ENCODE results near the gene DPYSL5.

The DPYSL5 gene

DNA sequence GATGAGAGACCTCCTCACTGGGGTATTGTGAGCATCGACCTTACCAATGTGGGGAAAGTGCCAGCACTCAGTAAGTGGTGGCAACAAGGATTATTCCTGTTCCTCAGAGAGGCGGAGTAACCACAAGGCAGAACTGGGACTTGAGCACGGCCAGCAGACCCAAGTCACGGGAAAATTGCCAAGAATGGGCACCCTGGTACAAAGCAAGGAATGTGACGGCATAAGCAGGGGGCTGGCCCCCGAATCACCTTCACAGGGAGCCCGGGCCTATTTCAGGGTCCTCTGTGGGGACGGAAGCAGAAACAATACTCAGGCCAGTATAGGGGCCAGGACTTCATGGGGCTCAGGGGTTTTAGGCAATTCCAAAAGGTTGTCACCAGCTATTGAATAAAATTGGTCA is 36.7 kb upstream of the DPYSL5 start:
- TF ChIP-seq CTCF (IDR thresholded peaks at IDR 0.05): no peak

DNA sequence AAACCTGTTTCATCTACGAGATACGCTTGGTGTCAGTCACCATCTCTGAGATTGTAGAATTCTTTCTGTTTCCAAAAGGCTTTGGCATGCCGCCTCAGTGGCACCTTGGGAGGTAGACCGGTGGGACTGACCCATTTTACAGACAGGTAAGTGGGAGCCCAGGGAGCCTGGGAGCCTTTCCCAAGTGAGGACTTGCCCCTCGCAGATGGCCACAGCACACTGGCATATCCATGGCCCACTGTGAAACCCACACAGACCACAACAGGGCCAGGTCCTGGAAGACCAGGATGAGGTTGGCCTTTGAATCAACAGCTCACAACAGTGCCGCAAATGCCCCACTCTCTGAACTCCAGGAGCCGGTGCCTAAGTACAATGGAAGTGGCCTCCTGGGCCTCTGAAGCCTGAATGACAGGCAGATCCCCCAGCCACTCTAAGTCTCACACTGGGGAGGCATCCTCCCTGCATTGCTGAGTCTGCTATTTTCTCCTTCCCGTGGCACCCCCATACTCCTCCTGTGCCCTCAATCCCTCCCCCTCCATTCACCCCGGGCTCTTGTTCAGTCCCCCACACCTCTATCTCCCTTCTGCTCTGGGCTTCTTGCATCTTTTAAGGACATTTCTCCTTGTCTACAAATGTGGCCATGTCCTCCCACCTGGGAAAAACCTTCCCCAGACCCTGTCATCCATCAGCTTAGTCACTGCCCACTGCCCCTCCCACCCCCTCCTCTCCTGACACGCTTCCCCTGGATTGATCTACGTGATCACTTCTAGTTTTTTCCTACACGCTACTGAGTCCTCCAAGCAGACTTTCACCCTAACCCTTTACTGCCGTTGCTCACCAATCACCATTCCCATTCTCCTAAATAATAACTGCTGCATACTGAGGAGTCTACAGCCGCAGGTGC is 35.9 kb upstream of the DPYSL5 start:
- no peak for TF ChIP-seq CTCF (IDR thresholded peaks at IDR 0.05)

DNA sequence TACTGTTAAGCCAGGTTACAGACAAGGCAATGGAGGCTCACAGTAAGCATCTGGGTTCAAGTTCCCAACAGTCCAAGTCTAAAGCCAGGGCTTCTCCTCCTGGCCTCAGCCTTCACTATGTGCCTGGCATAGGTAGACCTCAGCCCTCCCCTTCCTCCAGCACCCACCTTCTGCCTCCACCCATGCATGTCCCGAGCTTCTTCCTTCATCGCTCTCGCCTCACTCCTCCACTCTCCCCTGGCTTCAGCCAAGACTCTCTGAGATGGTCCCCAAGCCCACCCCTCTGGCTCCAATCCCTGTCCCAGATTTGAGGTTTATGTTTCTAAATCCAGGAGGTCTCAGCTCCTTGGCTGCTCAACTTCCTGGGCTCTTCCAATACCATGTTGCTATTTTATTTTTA is 35.2 kb upstream of the DPYSL5 start:
- no peak for TF ChIP-seq CTCF (IDR thresholded peaks at IDR 0.05)

- TF ChIP-seq CTCF (IDR thresholded peaks at IDR 0.05): no peak
Measured at GRCh38 chr2:26816893-26817292, 31.0 kb upstream of the DPYSL5 start.

GRCh38 chr2:26818255-26818654 is 29.7 kb upstream of the DPYSL5 start:
- TF ChIP-seq CTCF (IDR thresholded peaks at IDR 0.05): no peak

GRCh38 chr2:26818972-26819371 is 29.0 kb upstream of the DPYSL5 start:
- no peak for TF ChIP-seq CTCF (IDR thresholded peaks at IDR 0.05)

DNA sequence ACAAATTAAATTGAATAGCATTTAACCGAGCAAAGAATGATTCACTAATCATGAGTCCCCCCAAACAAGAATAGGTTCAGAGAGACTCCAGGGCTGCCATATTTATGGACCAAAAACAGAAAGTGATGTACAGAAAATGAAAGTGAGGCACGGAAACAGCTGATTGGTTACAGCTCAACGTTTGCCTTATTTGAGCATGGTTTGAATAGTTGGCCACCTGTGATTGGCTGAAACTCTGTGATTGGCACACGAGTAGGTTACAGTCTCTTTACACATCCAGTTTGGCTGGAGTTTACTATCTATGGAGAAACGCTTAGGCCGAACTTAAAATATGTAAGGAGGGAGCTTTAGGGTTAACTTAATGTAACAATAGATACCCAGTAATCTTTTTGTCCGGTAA is 27.0 kb upstream of the DPYSL5 start:
- TF ChIP-seq CTCF (IDR thresholded peaks at IDR 0.05): no peak

Data from LNCAP (cell line).